Cardiac muscle cell (in vitro differentiated cells and primary cell): Measurements from ENCODE around the gene CBFA2T2. TPM values are rescaled to one million over a fixed set of nuclear protein-coding genes. Genes with fewer than 3 reads are reported as not detected.
"Not testable (repeated sequence)": the region's sequence is repeated elsewhere in the genome, so short reads cannot be mapped to it uniquely, and the experiment has no call there.

Experiments
- DNase-seq, 2 donors: peaks; one replicate each; pipeline versions ENCODE4 v3.0.0 to v3.0.0-alpha.2; 2010 to 2017; ENCODE audit warnings: low read depth in 1 of 2, low spot score in 1 of 2
- H3K27ac ChIP-seq: fragments of 200-600 bp; sonication (generic); 2 replicates; pipeline ENCODE4 v1.5.1; 2016
- H3K27me3 ChIP-seq: fragments of 200-600 bp; sonication (generic); 2 replicates; pipeline ENCODE4 v1.6.0; 2016; ENCODE audit warnings: control low read depth
- H3K36me3 ChIP-seq: fragments of 200-600 bp; sonication (generic); 2 replicates; pipeline ENCODE4 v1.5.1; 2016; ENCODE audit warnings: control low read depth
- H3K4me1 ChIP-seq: fragments of 200-600 bp; sonication (generic); 2 replicates; pipeline ENCODE4 v1.8.1; 2017; ENCODE audit warnings: low read depth, mild to moderate bottlenecking, mixed run types
- H3K4me3 ChIP-seq: fragments of 200-600 bp; sonication (generic); 2 replicates; pipeline ENCODE4 v1.5.1; 2016; ENCODE audit warnings: mild to moderate bottlenecking
- H3K9me3 ChIP-seq: fragments of 200-600 bp; sonication (generic); 2 replicates; pipeline ENCODE4 v1.5.1; 2017; ENCODE audit warnings: low read depth, mild to moderate bottlenecking, control low read depth
- polyA plus RNA-seq: library from polyadenylated mRNA; unstranded; fragments of >200 nt; fragmentation: Nextera tagmentation; extraction: Ambion mirVana; gene quantifications from 2 replicates; pipeline ENCODE4 v1.2.1, GENCODE V29; 2016
- total RNA-seq: library from RNA; depleted of rRNA; stranded (reverse); fragments of >200 nt; gene quantifications from 2 replicates; pipeline ENCODE4 v1.2.3, GENCODE V29; 2016
- TF ChIP-seq, protein P1 (sequence below): IDR thresholded peaks from 2 replicates; pipeline ENCODE4 v1.5.1; 2012; ENCODE audit warnings: low read depth, mild to moderate bottlenecking, low read length

Gene CBFA2T2
- total and polyA plus RNA-seq, 2 experiments from 2014 or later, result 36.7 to 53.1 TPM

DNA sequence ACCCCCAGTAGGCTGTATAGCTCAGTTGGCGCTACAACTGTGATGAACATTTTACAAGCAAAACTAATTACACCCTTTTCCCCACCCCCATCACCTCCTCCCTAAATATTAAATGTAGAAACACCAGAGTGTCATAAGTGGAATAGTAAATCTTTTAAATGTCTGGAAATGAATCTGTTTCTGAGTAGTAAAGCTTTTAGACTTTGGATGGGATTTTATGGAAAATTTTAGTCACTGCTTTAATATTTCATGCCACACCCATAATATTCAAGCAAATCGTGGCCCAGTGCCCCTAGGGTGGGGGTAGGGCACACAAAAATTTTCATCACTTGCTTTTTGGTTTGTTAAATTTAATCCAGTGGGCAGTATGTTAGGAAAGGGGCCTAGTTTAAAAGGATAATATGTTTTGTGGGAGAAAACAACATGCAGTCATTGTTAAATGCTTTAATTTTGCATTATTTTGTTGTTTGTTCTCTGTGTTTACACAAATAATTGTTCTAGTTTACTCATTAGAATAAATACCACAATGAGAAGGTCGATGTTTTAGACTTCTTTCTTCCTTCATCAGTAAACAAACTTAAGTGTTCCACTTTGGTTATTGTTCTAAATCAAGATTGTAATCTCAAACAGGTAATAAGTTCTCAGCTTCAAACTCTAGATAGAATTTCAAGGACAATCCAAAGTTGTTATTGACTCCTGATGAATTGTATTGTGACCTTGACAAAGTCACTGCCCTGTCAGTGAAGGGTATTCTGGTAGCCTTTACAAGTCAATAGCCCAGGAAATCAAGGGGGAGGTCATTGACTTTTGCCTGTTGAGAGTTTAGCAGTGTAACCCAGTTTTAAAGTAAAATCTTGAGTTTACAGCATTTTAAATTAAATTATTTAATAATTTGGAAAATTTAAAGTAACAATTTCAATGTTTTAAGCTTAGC lies 79.2 kb downstream of the CBFA2T2 start:
- TF ChIP-seq, protein P1, sequence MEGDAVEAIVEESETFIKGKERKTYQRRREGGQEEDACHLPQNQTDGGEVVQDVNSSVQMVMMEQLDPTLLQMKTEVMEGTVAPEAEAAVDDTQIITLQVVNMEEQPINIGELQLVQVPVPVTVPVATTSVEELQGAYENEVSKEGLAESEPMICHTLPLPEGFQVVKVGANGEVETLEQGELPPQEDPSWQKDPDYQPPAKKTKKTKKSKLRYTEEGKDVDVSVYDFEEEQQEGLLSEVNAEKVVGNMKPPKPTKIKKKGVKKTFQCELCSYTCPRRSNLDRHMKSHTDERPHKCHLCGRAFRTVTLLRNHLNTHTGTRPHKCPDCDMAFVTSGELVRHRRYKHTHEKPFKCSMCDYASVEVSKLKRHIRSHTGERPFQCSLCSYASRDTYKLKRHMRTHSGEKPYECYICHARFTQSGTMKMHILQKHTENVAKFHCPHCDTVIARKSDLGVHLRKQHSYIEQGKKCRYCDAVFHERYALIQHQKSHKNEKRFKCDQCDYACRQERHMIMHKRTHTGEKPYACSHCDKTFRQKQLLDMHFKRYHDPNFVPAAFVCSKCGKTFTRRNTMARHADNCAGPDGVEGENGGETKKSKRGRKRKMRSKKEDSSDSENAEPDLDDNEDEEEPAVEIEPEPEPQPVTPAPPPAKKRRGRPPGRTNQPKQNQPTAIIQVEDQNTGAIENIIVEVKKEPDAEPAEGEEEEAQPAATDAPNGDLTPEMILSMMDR, result no peak
- no peaks in the 10 kb centered on the region for H3K27me3 ChIP-seq
- no peak for DNase-seq
- no peaks in the 10 kb centered on the region for H3K36me3 ChIP-seq
- no peaks in the 10 kb centered on the region for H3K9me3 ChIP-seq
- H3K27ac ChIP-seq, result peak overlapping the region; percentile 83
- H3K4me3 ChIP-seq, result no peak overlapping the region
- peaks cover 44% of the 10 kb centered on the region for H3K4me1 ChIP-seq

DNA sequence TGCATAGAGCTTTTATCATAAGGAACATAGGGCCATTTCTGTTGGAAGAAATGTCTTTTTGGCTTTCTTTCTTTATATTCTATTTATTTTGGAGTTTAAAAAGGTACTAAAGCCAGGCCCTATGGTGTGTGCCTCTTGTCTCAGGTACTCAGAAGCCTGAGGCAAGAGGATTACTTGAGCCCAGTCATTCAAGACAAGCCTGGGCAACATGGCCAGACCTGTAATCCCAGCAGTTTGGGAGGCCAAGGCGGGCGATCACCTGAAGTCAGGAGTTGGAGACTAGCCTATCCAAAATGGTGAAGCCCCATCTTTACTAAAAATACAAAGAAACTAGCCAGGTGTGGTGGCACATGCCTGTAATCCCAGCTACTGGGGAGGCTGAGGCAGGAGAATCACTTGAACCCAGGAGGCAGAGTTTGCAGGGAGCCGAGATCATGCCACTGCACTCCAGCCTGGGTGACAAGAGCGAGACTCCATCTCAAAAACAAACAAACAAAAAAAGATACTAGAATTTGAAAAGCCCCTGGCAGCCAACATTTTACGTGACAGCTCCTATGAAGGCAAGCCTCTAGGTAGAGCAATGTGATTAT lies 80.0 kb downstream of the CBFA2T2 start:
- TF ChIP-seq, protein P1, result no peak
- Histone ChIP-seq H3K4me3 (no peak overlapping the region), H3K9me3 (no peaks in the 10 kb centered on the region), H3K36me3 (no peaks in the 10 kb centered on the region), H3K27ac (peak overlapping the region; percentile 83), H3K27me3 (no peaks in the 10 kb centered on the region), H3K4me1 (peaks cover 44% of the 10 kb centered on the region)
- no peak for DNase-seq

DNA sequence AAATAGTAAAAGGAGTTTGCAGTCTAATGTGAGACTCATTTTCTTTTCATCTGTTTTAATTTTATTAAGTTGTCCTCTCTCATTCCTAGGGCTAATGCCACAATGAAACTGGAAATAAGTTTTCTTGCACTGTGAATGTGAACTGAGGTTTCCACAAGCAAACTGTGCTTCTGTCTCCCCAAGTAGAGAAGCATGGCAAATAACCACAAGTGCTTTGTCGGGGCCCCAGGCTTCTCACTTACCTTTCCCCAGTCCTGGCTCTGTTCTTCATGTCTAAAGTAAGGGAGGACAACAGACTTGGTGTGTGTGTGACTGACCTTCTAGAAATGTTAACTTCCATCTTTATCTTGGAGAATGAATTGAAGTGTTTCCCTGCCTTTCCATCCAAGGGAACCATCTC lies 80.8 kb downstream of the CBFA2T2 start:
- peak overlapping the region; percentile 83 for H3K27ac ChIP-seq
- H3K36me3 ChIP-seq, result no peaks in the 10 kb centered on the region
- no peak overlapping the region for H3K4me3 ChIP-seq
- TF ChIP-seq, protein P1, result no peak
- H3K27me3 ChIP-seq, result no peaks in the 10 kb centered on the region
- peaks cover 44% of the 10 kb centered on the region for H3K4me1 ChIP-seq
- peak in 1 of 2 donors; percentile 26 for DNase-seq
- H3K9me3 ChIP-seq, result no peaks in the 10 kb centered on the region

DNA sequence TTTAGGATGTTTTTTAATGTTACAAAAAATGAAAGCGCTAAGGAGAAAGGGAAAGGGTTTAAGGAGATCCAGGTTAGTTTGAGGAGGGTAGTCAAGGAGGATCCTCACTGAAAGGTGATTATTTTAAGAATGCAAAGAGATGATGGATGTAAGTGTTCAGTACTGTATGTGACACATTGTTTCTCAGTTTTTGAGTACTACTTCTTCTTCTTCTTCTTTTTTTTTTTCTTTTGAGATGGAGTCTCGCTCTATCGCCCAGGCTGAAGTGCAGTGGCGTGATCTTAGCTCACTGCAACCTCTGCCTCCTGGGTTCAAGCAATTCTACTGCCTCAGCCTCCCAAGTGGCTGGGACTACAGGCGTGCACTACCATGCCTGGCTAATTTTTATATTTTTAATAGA lies 83.4 kb downstream of the CBFA2T2 start:
- H3K27ac ChIP-seq, H3K27me3 ChIP-seq, H3K4me3 ChIP-seq, DNase-seq, H3K9me3 ChIP-seq, H3K36me3 ChIP-seq: not testable (repeated sequence)
- peaks cover 45% of the 10 kb centered on the region for H3K4me1 ChIP-seq

DNA sequence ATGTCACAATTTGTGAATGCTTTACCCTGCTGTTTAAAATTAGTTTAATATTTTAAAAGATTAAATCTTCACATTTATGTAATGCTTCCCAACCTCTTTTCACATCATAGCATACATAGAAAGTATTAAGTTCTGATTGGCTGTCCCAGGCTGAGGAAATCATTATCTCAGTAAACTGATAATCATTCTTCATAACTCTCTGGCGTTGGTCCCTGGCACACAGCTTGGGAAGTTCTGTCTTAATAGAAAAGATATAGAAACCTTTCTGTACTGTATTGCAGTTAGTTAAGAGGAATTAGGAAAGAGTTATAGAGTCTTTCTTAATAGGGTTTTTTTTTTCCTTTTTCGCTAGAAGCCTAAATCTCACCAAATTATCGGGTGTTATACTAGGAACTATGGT lies 85.4 kb downstream of the CBFA2T2 start:
- Histone ChIP-seq H3K27me3 (no peaks in the 10 kb centered on the region), H3K4me1 (peaks cover 25% of the 10 kb centered on the region), H3K9me3 (no peaks in the 10 kb centered on the region), H3K4me3 (no peak overlapping the region), H3K36me3 (no peaks in the 10 kb centered on the region), H3K27ac (no peak overlapping the region)
- DNase-seq, result peak in 1 of 2 donors; percentile 72
- TF ChIP-seq, protein P1, result no peak
